ENCODE results near the gene EHD1. TPM values are rescaled to one million over a fixed set of nuclear protein-coding genes. Genes with fewer than 3 reads are reported as not detected.

EHD1 gene
- polyA plus RNA-seq, 1 donor (not counting 4 experiments of a cell fraction or from before 2014, with no cell fraction given), result 73.9 TPM

GRCh38 chr11:64859542-64860414, 18.6 kb downstream of the EHD1 start:
- peaks cover 21 to 35% of the 10 kb centered on the region in 2 experiments for H3K36me3 ChIP-seq (ENCODE audit: control insufficient read depth in 2 of 2, extremely low read depth in 1 of 2, insufficient read depth in 2 of 2, low read length in 2 of 2)
- DNase-seq (ENCODE audit: low read depth, low spot score) (no peak), FAIRE-seq (no peak)
- H3K4me1 ChIP-seq (ENCODE audit: control insufficient read depth, extremely low read depth, insufficient read depth, low read length), result peaks cover 49% of the 10 kb centered on the region
- H3K27me3 ChIP-seq (ENCODE audit: control insufficient read depth, extremely low read depth, insufficient read depth, low read length), result no peaks in the 10 kb centered on the region
- TF ChIP-seq CTCF (optimal IDR thresholded peaks at IDR 0.05 in 1 of 3, IDR thresholded peaks at IDR 0.05 in 1 of 3, conservative IDR thresholded peaks at IDR 0.05 in 1 of 3; ENCODE audit: extremely low read depth in 1 of 3, insufficient read depth in 2 of 3, low read length in 3 of 3) (no peak), EZH2 (IDR thresholded peaks at IDR 0.05; ENCODE audit: low read length) (no peak)
- no peak overlapping the region for H3K4me2 ChIP-seq (ENCODE audit: control insufficient read depth, extremely low read depth, insufficient read depth, low read depth, low read length)
- H3K9ac ChIP-seq (ENCODE audit: control insufficient read depth, extremely low read depth, insufficient read depth, low read length), result no peak overlapping the region
- H2AFZ ChIP-seq (ENCODE audit: control insufficient read depth, low read length), result no peak overlapping the region
- no peak overlapping the region for H3K27ac ChIP-seq (ENCODE audit: control insufficient read depth, insufficient read depth, low read length)
- H3K4me3 ChIP-seq (ENCODE audit: control insufficient read depth in 2 of 3, extremely low read depth in 1 of 3, insufficient read depth in 2 of 3, low read depth in 1 of 3, low read length in 3 of 3), result no peak overlapping the region
- peaks cover 57% of the 10 kb centered on the region for H3K79me2 ChIP-seq (ENCODE audit: control insufficient read depth, insufficient read depth, low read length)
- H3K9me3 ChIP-seq (ENCODE audit: control insufficient read depth, low read depth, low read length), result no peaks in the 10 kb centered on the region
- H3K9me1 ChIP-seq (ENCODE audit: control insufficient read depth, extremely low read depth, insufficient read depth, low read length), result peaks cover 3% of the 10 kb centered on the region
- peaks cover 3% of the 10 kb centered on the region for H4K20me1 ChIP-seq (ENCODE audit: control insufficient read depth, extremely low read depth, insufficient read depth, low read length)
- dilution Hi-C loops (cut with MboI; ENCODE audit: extremely low pct_ligation_motif_present, low sequenced_read_pairs), result no loop called here

GRCh38 chr11:64858467-64859263, 19.8 kb downstream of the EHD1 start:
- FAIRE-seq (no peak), DNase-seq (ENCODE audit: low read depth, low spot score) (no peak)
- dilution Hi-C loops (cut with MboI; ENCODE audit: extremely low pct_ligation_motif_present, low sequenced_read_pairs), result no loop called here
- Histone ChIP-seq H3K36me3 (ENCODE audit: control insufficient read depth in 2 of 2, extremely low read depth in 1 of 2, insufficient read depth in 2 of 2, low read length in 2 of 2) (peaks cover 24 to 46% of the 10 kb centered on the region in 2 experiments), H3K4me1 (ENCODE audit: control insufficient read depth, extremely low read depth, insufficient read depth, low read length) (peaks cover 47% of the 10 kb centered on the region), H3K27ac (ENCODE audit: control insufficient read depth, insufficient read depth, low read length) (no peak overlapping the region), H3K4me2 (ENCODE audit: control insufficient read depth, extremely low read depth, insufficient read depth, low read depth, low read length) (no peak overlapping the region), H3K9me1 (ENCODE audit: control insufficient read depth, extremely low read depth, insufficient read depth, low read length) (peaks cover 3% of the 10 kb centered on the region), H3K79me2 (ENCODE audit: control insufficient read depth, insufficient read depth, low read length) (peaks cover 56% of the 10 kb centered on the region), H3K9me3 (ENCODE audit: control insufficient read depth, low read depth, low read length) (no peaks in the 10 kb centered on the region), H3K9ac (ENCODE audit: control insufficient read depth, extremely low read depth, insufficient read depth, low read length) (no peak overlapping the region), H4K20me1 (ENCODE audit: control insufficient read depth, extremely low read depth, insufficient read depth, low read length) (no peaks in the 10 kb centered on the region), H3K27me3 (ENCODE audit: control insufficient read depth, extremely low read depth, insufficient read depth, low read length) (no peaks in the 10 kb centered on the region), H3K4me3 (ENCODE audit: control insufficient read depth in 2 of 3, extremely low read depth in 1 of 3, insufficient read depth in 2 of 3, low read depth in 1 of 3, low read length in 3 of 3) (no peak overlapping the region), H2AFZ (ENCODE audit: control insufficient read depth, low read length) (no peak overlapping the region)
- TF ChIP-seq EZH2 (IDR thresholded peaks at IDR 0.05; ENCODE audit: low read length) (no peak), CTCF (optimal IDR thresholded peaks at IDR 0.05 in 1 of 3, IDR thresholded peaks at IDR 0.05 in 1 of 3, conservative IDR thresholded peaks at IDR 0.05 in 1 of 3; ENCODE audit: extremely low read depth in 1 of 3, insufficient read depth in 2 of 3, low read length in 3 of 3) (no peak)
